ENCODE data around the gene BAMBI. TPM values are rescaled to one million over a fixed set of nuclear protein-coding genes. Genes with fewer than 3 reads are reported as not detected.
A peak's percentile ranks its signal among the peaks of the same experiment; 100 is the strongest.

The BAMBI gene
- polyA plus RNA-seq, 1 donor = 50.4 TPM

GRCh38 chr10:28715246-28715645 lies 37.9 kb downstream of the BAMBI start:
- 83% methylated on average over 2 of the region's 4 CpGs for WGBS (ENCODE audit: insufficient coverage, low lambda C conversion rate)
- Histone ChIP-seq H3K36me3 (ENCODE audit: control insufficient read depth, insufficient read depth, low read length) (no peaks in the 10 kb centered on the region), H3K9me3 (ENCODE audit: control insufficient read depth, low read depth, low read length) (no peaks in the 10 kb centered on the region), H3K27ac (ENCODE audit: low read length) (no peak overlapping the region), H3K27me3 (ENCODE audit: control insufficient read depth, insufficient read depth, low read length) (no peaks in the 10 kb centered on the region), H3K4me1 (ENCODE audit: control insufficient read depth, insufficient read depth, low read length) (no peaks in the 10 kb centered on the region), H3K4me3 (ENCODE audit: low read length) (no peak overlapping the region)
- no peak for DNase-seq

- no CpG with 5 or more reads among the region's 2 CpGs for WGBS (ENCODE audit: insufficient coverage, low lambda C conversion rate)
- Histone ChIP-seq H3K27ac (ENCODE audit: low read length) (no peak overlapping the region), H3K36me3 (ENCODE audit: control insufficient read depth, insufficient read depth, low read length) (no peaks in the 10 kb centered on the region), H3K4me1 (ENCODE audit: control insufficient read depth, insufficient read depth, low read length) (no peaks in the 10 kb centered on the region), H3K9me3 (ENCODE audit: control insufficient read depth, low read depth, low read length) (no peaks in the 10 kb centered on the region), H3K27me3 (ENCODE audit: control insufficient read depth, insufficient read depth, low read length) (no peaks in the 10 kb centered on the region), H3K4me3 (ENCODE audit: low read length) (no peak overlapping the region)
- no peak for DNase-seq
Measured at GRCh38 chr10:28715757-28716156, 38.4 kb downstream of the BAMBI start.

GRCh38 chr10:28716748-28717147 lies 39.4 kb downstream of the BAMBI start:
- peaks cover 4% of the 10 kb centered on the region for H3K4me1 ChIP-seq (ENCODE audit: control insufficient read depth, insufficient read depth, low read length)
- no peak overlapping the region for H3K27ac ChIP-seq (ENCODE audit: low read length)
- no CpG with 5 or more reads among the region's 1 CpG for WGBS (ENCODE audit: insufficient coverage, low lambda C conversion rate)
- no peaks in the 10 kb centered on the region for H3K9me3 ChIP-seq (ENCODE audit: control insufficient read depth, low read depth, low read length)
- no peak for DNase-seq
- H3K4me3 ChIP-seq (ENCODE audit: low read length) = no peak overlapping the region
- H3K27me3 ChIP-seq (ENCODE audit: control insufficient read depth, insufficient read depth, low read length) = no peaks in the 10 kb centered on the region
- no peaks in the 10 kb centered on the region for H3K36me3 ChIP-seq (ENCODE audit: control insufficient read depth, insufficient read depth, low read length)

GRCh38 chr10:28717656-28718201 lies 40.4 kb downstream of the BAMBI start:
- Histone ChIP-seq H3K4me1 (ENCODE audit: control insufficient read depth, insufficient read depth, low read length) (peaks cover 7% of the 10 kb centered on the region), H3K4me3 (ENCODE audit: low read length) (no peak overlapping the region), H3K27ac (ENCODE audit: low read length) (no peak overlapping the region), H3K36me3 (ENCODE audit: control insufficient read depth, insufficient read depth, low read length) (no peaks in the 10 kb centered on the region), H3K27me3 (ENCODE audit: control insufficient read depth, insufficient read depth, low read length) (no peaks in the 10 kb centered on the region), H3K9me3 (ENCODE audit: control insufficient read depth, low read depth, low read length) (no peaks in the 10 kb centered on the region)
- WGBS (ENCODE audit: insufficient coverage, low lambda C conversion rate) = 81% methylated on average over 2 of the region's 3 CpGs
- no peak for DNase-seq

GRCh38 chr10:28719789-28720436 lies 42.6 kb downstream of the BAMBI start:
- no peak overlapping the region for H3K27ac ChIP-seq (ENCODE audit: low read length)
- no peak for DNase-seq
- no peaks in the 10 kb centered on the region for H3K27me3 ChIP-seq (ENCODE audit: control insufficient read depth, insufficient read depth, low read length)
- 14% methylated on average over 3 of the region's 8 CpGs for WGBS (ENCODE audit: insufficient coverage, low lambda C conversion rate)
- H3K4me3 ChIP-seq (ENCODE audit: low read length) = no peak overlapping the region
- H3K4me1 ChIP-seq (ENCODE audit: control insufficient read depth, insufficient read depth, low read length) = peaks cover 7% of the 10 kb centered on the region
- no peaks in the 10 kb centered on the region for H3K36me3 ChIP-seq (ENCODE audit: control insufficient read depth, insufficient read depth, low read length)
- no peaks in the 10 kb centered on the region for H3K9me3 ChIP-seq (ENCODE audit: control insufficient read depth, low read depth, low read length)

GRCh38 chr10:28721318-28721951 lies 44.1 kb downstream of the BAMBI start:
- peak overlapping the region; percentile 47 for H3K4me3 ChIP-seq (ENCODE audit: low read length)
- no peak overlapping the region for H3K27ac ChIP-seq (ENCODE audit: low read length)
- 80% methylated on average over 3 of the region's 11 CpGs for WGBS (ENCODE audit: insufficient coverage, low lambda C conversion rate)
- no peaks in the 10 kb centered on the region for H3K27me3 ChIP-seq (ENCODE audit: control insufficient read depth, insufficient read depth, low read length)
- H3K36me3 ChIP-seq (ENCODE audit: control insufficient read depth, insufficient read depth, low read length) = no peaks in the 10 kb centered on the region
- peaks cover 7% of the 10 kb centered on the region for H3K4me1 ChIP-seq (ENCODE audit: control insufficient read depth, insufficient read depth, low read length)
- no peaks in the 10 kb centered on the region for H3K9me3 ChIP-seq (ENCODE audit: control insufficient read depth, low read depth, low read length)
- no peak for DNase-seq

GRCh38 chr10:28722065-28722803 lies 44.9 kb downstream of the BAMBI start:
- Histone ChIP-seq H3K27me3 (ENCODE audit: control insufficient read depth, insufficient read depth, low read length) (no peaks in the 10 kb centered on the region), H3K9me3 (ENCODE audit: control insufficient read depth, low read depth, low read length) (no peaks in the 10 kb centered on the region), H3K4me3 (ENCODE audit: low read length) (peak overlapping the region; percentile 47), H3K36me3 (ENCODE audit: control insufficient read depth, insufficient read depth, low read length) (no peaks in the 10 kb centered on the region), H3K4me1 (ENCODE audit: control insufficient read depth, insufficient read depth, low read length) (peaks cover 7% of the 10 kb centered on the region), H3K27ac (ENCODE audit: low read length) (no peak overlapping the region)
- no CpG with 5 or more reads among the region's 46 CpGs for WGBS (ENCODE audit: insufficient coverage, low lambda C conversion rate)
- peak; percentile 30 to 80 for DNase-seq

GRCh38 chr10:28728366-28728765 lies 51.0 kb downstream of the BAMBI start:
- H3K27me3 ChIP-seq (ENCODE audit: control insufficient read depth, insufficient read depth, low read length) = no peaks in the 10 kb centered on the region
- H3K4me3 ChIP-seq (ENCODE audit: low read length) = no peak overlapping the region
- H3K36me3 ChIP-seq (ENCODE audit: control insufficient read depth, insufficient read depth, low read length) = no peaks in the 10 kb centered on the region
- no peaks in the 10 kb centered on the region for H3K9me3 ChIP-seq (ENCODE audit: control insufficient read depth, low read depth, low read length)
- no peaks in the 10 kb centered on the region for H3K4me1 ChIP-seq (ENCODE audit: control insufficient read depth, insufficient read depth, low read length)
- H3K27ac ChIP-seq (ENCODE audit: low read length) = no peak overlapping the region
- no peak for DNase-seq
- no CpG with 5 or more reads among the region's 1 CpG for WGBS (ENCODE audit: insufficient coverage, low lambda C conversion rate)

- H3K27me3 ChIP-seq (ENCODE audit: control insufficient read depth, insufficient read depth, low read length) = no peaks in the 10 kb centered on the region
- no peaks in the 10 kb centered on the region for H3K4me1 ChIP-seq (ENCODE audit: control insufficient read depth, insufficient read depth, low read length)
- no peak for DNase-seq
- no peaks in the 10 kb centered on the region for H3K9me3 ChIP-seq (ENCODE audit: control insufficient read depth, low read depth, low read length)
- H3K27ac ChIP-seq (ENCODE audit: low read length) = no peak overlapping the region
- 66% methylated on average over 4 of the region's 7 CpGs for WGBS (ENCODE audit: insufficient coverage, low lambda C conversion rate)
- no peaks in the 10 kb centered on the region for H3K36me3 ChIP-seq (ENCODE audit: control insufficient read depth, insufficient read depth, low read length)
- H3K4me3 ChIP-seq (ENCODE audit: low read length) = no peak overlapping the region
Measured at GRCh38 chr10:28730031-28730778, 52.9 kb downstream of the BAMBI start.

GRCh38 chr10:28732091-28732490 lies 54.8 kb downstream of the BAMBI start:
- no peaks in the 10 kb centered on the region for H3K27me3 ChIP-seq (ENCODE audit: control insufficient read depth, insufficient read depth, low read length)
- H3K9me3 ChIP-seq (ENCODE audit: control insufficient read depth, low read depth, low read length) = no peaks in the 10 kb centered on the region
- no CpG with 5 or more reads among the region's 8 CpGs for WGBS (ENCODE audit: insufficient coverage, low lambda C conversion rate)
- H3K36me3 ChIP-seq (ENCODE audit: control insufficient read depth, insufficient read depth, low read length) = no peaks in the 10 kb centered on the region
- no peak for DNase-seq
- H3K4me1 ChIP-seq (ENCODE audit: control insufficient read depth, insufficient read depth, low read length) = no peaks in the 10 kb centered on the region
- H3K27ac ChIP-seq (ENCODE audit: low read length) = no peak overlapping the region
- no peak overlapping the region for H3K4me3 ChIP-seq (ENCODE audit: low read length)

Data from large intestine (tissue), 3 donors.